Glutamatergic neuron (in vitro differentiated cells): ENCODE data around the gene C19orf33. TPM values are rescaled to one million over a fixed set of nuclear protein-coding genes. Genes with fewer than 3 reads are reported as not detected.
"Not testable (repeated sequence)": the region's sequence is repeated elsewhere in the genome, so short reads cannot be mapped to it uniquely, and the experiment has no call there.

Experiments used
- DNase-seq: peaks from one replicate; pipeline ENCODE4 v3.0.0; 2022
- H3K27ac Mint-ChIP-seq: one replicate; pipeline ENCODE4 v1.8.0; 2020; ENCODE audit warnings: mild to moderate bottlenecking, mixed read lengths, inconsistent platforms; ENCODE audit not compliant: unreplicated experiment
- H3K27me3 Mint-ChIP-seq: one replicate; pipeline ENCODE4 v1.8.0; 2020; ENCODE audit warnings: mild to moderate bottlenecking, moderate library complexity, mixed read lengths, inconsistent platforms; ENCODE audit not compliant: unreplicated experiment
- H3K36me3 Mint-ChIP-seq: one replicate; pipeline ENCODE4 v1.8.0; 2020; ENCODE audit warnings: mild to moderate bottlenecking, mixed read lengths, inconsistent platforms; ENCODE audit not compliant: unreplicated experiment
- H3K4me1 Mint-ChIP-seq: one replicate; pipeline ENCODE4 v1.8.0; 2020; ENCODE audit warnings: mild to moderate bottlenecking, low read depth, mixed read lengths, inconsistent platforms; ENCODE audit not compliant: unreplicated experiment
- H3K4me3 Mint-ChIP-seq: one replicate; pipeline ENCODE4 v1.8.0; 2020; ENCODE audit warnings: mild to moderate bottlenecking, mixed read lengths, inconsistent platforms; ENCODE audit not compliant: unreplicated experiment
- H3K9me3 Mint-ChIP-seq: one replicate; pipeline ENCODE4 v1.8.0; 2020; ENCODE audit warnings: mild to moderate bottlenecking, moderate library complexity, mixed read lengths, inconsistent platforms; ENCODE audit not compliant: unreplicated experiment
- total RNA-seq: library from RNA; stranded (reverse); fragmentation: NEBNext Ultra II Directional; extraction: Animal tissue kit (Norgen Biotek cat#: 25700); gene quantifications from one replicate; pipeline ENCODE4 v1.2.1, GENCODE V29; 2021; ENCODE audit not compliant: unreplicated experiment
- TF ChIP-seq, protein P1 (sequence below): fragments of 200-600 bp; sonication (generic); IDR thresholded peaks from one replicate; pipeline ENCODE4 v1.5.0; 2021; ENCODE audit not compliant: partially characterized antibody, unreplicated experiment

The C19orf33 gene
- total RNA-seq, 1 donor from 2014 or later = 1.1 TPM

DNA sequence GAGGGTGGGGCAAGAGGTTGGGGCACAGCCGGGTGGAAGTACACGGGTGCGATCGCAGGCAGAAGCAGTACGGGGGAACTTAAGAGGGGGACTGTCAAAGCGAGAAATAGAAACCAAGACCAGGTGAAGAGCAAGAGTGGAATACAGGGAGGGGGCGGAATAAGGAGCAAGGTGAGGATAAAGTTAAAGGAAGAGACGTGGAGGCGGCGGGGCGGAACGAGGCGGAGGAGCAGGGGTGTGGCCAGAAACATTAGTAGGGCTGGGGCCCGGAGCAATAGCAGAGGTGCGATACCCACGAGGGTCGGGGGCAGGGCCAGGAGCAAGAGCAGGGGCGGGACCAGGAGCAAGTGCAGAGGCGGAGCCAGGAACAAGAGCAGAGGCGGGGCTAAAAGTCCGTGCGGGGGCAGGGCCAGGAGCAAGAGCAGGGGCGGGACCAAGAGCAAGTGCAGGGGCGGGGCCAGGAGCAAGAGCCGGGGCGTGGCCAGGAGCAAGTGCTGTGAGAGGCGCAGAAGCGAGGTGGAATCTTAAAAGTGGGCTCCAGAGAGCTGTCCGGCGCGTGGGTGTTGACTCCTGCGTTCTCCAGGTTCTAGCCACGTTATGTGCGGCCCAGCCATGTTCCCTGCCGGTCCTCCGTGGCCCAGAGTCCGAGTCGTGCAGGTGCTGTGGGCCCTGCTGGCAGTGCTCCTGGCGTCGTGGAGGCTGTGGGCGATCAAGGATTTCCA lies 32.7 kb downstream of the C19orf33 start:
- Mint-ChIP-seq H3K36me3 (peaks cover 6% of the 10 kb centered on the region), H3K4me3 (peak overlapping the region; percentile 89), H3K27ac (peak overlapping the region; percentile 90), H3K27me3 (peaks cover 6% of the 10 kb centered on the region), H3K9me3 (peaks cover 11% of the 10 kb centered on the region), H3K4me1 (peaks cover 12% of the 10 kb centered on the region)
- TF ChIP-seq, protein P1, sequence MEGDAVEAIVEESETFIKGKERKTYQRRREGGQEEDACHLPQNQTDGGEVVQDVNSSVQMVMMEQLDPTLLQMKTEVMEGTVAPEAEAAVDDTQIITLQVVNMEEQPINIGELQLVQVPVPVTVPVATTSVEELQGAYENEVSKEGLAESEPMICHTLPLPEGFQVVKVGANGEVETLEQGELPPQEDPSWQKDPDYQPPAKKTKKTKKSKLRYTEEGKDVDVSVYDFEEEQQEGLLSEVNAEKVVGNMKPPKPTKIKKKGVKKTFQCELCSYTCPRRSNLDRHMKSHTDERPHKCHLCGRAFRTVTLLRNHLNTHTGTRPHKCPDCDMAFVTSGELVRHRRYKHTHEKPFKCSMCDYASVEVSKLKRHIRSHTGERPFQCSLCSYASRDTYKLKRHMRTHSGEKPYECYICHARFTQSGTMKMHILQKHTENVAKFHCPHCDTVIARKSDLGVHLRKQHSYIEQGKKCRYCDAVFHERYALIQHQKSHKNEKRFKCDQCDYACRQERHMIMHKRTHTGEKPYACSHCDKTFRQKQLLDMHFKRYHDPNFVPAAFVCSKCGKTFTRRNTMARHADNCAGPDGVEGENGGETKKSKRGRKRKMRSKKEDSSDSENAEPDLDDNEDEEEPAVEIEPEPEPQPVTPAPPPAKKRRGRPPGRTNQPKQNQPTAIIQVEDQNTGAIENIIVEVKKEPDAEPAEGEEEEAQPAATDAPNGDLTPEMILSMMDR = no peak
- peak; percentile 96 for DNase-seq

DNA sequence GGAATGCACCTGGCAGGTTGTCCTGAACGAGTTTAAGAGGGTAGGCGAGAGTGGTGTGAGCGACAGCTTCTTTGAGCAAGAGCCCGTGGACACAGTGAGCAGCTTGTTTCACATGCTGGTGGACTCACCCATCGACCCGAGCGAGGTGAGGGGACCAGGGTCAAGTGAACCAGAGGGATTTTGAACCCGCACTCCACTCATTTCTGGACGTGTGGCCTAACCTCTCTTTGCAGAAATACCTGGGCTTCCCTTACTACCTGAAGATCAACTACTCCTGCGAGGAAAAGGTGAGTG lies 33.3 kb downstream of the C19orf33 start:
- Mint-ChIP-seq H3K27ac (peak overlapping the region; percentile 33), H3K9me3 (peaks cover 11% of the 10 kb centered on the region), H3K27me3 (peaks cover 6% of the 10 kb centered on the region), H3K36me3 (peaks cover 6% of the 10 kb centered on the region), H3K4me3 (peak overlapping the region; percentile 89), H3K4me1 (peaks cover 12% of the 10 kb centered on the region)
- DNase-seq = no peak
- TF ChIP-seq, protein P1 = no peak

DNA sequence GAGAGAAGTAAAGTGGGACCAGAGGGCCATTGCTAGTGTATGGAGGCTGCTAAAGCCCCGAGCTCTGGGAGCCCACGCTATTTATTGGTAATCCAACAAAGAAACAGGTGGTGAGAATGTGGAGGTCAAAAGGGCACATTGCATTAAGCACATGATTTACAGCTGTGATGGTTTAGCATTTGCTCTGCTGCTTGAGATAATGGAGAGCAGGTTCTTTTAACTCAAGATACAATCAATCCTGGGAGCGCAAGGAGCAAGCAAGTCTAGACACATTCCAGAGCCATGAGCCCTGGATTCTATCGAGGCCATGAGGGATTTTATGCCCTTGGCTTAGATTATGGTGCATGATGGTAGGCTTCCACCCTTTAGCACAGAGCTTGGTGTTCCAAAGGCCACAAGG lies 35.0 kb downstream of the C19orf33 start:
- Mint-ChIP-seq H3K9me3 (peaks cover 12% of the 10 kb centered on the region), H3K4me1 (peaks cover 12% of the 10 kb centered on the region), H3K27ac (peak overlapping the region; percentile 89), H3K4me3 (peak overlapping the region; percentile 79)
- not testable (repeated sequence) for DNase-seq, H3K36me3 Mint-ChIP-seq, H3K27me3 Mint-ChIP-seq

DNA sequence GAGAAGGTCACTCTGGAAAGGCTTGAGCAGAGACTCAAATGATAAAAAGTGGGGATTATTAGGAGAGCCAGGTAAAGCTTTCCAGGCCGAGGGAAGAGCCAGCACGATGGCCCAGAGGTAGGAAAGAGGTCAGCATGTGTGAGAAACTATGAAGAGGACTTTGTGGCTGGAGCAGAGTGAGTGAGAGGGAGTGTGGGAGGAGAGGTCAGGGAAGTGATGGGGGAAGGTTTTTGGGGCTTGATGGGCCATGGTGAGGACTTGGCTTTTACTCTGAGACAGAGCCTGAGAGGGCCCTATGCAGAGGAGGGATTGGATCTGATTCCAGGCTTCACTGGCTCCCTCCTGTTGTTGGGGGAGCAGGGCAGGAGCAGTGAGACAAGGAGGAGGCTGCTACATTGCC lies 36.9 kb downstream of the C19orf33 start:
- DNase-seq = no peak
- peaks cover 6% of the 10 kb centered on the region for H3K36me3 Mint-ChIP-seq
- H3K4me1 Mint-ChIP-seq = peaks cover 12% of the 10 kb centered on the region
- H3K9me3 Mint-ChIP-seq = peaks cover 12% of the 10 kb centered on the region
- peaks cover 6% of the 10 kb centered on the region for H3K27me3 Mint-ChIP-seq
- H3K27ac Mint-ChIP-seq = peak overlapping the region; percentile 10
- no peak overlapping the region for H3K4me3 Mint-ChIP-seq
- TF ChIP-seq, protein P1 = no peak

DNA sequence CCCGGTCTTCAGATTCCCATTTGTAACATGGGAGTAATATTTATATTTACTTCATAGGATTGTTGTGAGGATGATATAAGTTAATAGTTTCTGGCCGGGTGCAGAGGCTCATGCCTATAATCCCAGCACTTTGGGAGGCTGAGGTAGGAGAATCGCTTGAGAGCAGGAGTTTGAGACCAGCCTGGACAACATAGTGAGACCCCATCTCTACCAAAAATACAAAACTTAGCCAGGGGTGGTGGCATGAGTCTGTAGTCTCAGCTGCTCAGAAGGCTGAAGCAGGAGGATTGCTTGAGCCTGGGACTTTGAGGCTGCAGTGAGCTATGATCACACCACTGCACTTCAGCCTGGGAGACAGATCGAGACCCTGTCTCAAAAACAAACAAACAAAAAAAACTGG lies 42.8 kb downstream of the C19orf33 start:
- Mint-ChIP-seq H3K4me3 (no peak overlapping the region), H3K27me3 (peaks cover under 1% of the 10 kb centered on the region), H3K36me3 (no peaks in the 10 kb centered on the region), H3K9me3 (peaks cover 3% of the 10 kb centered on the region), H3K27ac (no peak overlapping the region), H3K4me1 (peaks cover under 1% of the 10 kb centered on the region)
- DNase-seq = no peak
- TF ChIP-seq, protein P1 = no peak
